HL-60/S4 treated with phorbol 12-myristate 13-acetate at 8.2 ng/mL for 4 days and 3 days (cell line): ENCODE data around the gene PLSCR3.

Experiments
- in situ Hi-C: fragments of 300-500 bp; cut with MboI; formaldehyde crosslinking; loops from 2 replicates; pipeline ENCODE4 v1.15.0; 2022; ENCODE audit warnings: low sequenced_read_pairs

The PLSCR3 gene

DNA sequence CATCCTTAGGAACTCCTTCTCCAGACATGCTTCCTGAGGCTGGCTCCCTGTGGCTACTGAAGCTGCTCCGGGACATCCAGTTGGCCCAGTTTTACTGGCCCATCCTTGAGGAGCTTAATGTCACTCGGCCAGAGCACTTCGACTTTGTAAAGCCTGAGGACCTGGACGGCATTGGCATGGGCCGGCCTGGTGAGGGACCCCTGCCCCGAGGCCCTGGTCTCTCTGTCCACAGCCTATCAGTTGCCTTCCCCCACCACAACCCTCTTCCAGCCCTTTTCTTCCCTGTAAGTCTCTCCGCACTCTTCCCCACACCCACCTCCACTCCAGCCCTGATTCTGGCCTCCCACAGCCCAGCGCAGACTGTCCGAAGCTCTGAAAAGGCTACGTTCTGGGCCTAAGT, 11.4 kb downstream of the PLSCR3 start:
- in situ Hi-C loops, result no loop called here

DNA sequence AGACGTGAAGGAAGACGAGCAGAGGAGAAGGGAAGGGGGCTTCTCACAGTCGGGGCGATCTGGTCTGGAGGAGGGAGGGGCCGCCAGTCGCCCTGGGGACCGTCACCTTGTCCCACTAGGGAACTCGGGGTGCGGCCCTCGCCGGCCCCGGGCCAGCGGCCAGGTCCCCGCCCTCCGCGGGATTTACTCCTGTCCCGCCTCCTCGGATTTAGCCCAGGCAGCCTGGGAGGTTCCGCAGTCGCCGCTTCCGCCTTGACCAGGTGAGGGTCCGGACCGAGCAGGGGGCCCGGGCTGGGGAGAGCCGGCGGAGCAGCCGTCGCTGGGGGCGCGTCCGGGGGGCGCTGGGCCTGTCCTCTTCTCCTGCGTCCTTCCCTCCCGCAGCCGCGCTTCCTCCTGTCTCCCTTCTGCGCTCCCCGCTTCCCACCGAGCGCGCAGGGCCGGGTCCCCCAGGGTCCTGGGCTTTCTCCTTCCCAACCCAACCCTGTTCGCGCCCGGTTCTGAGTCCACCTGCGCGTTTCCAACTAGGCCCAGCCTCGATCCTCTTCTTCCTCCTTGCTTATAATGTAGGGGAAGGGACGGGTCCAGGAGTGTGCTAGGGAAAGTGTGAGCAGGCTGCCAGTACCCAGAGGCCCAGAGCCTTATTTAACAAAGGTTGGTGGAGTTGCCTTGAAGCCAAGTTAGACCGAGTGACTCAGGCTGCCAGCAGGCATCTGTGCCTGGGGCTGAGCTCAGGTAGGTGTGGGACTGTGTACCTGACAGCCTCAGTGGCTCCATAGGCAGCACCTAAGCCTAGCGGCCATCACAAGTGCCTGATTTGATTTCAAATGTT, 13.3 kb downstream of the PLSCR3 start, which contains the start of gene TNK1:
TSS of gene TNK1 (plus strand) at position 235 of the 829 bp plus-strand sequence. CDS start 1,838 bp downstream, outside the sequence.
- in situ Hi-C loops, result no loop called here

DNA sequence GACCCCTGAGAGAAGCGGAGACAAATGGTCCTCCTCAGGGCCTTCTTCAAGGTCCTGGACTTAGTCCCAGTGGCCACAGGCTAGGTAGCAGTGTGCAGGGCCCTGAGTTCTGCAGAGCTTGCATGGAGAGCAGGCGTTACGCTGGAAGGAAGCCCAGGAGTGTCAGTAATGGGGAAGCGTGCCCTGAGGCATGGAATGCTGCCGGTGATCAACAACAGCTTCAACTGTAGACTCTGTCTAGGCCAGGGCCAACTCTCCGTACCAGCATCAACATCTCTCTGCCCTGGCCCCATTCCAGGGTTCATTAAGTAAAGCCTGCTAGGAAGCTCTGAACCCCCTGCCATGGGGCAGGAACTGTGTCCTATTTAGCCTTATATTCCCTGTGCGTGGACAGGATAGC, 14.0 kb downstream of the PLSCR3 start:
- in situ Hi-C loops, result no loop called here

GRCh38 chr17:7379134-7379533, 15.2 kb downstream of the PLSCR3 start:
- in situ Hi-C loops, result no loop called here

GRCh38 chr17:7374353-7374752, 20.0 kb downstream of the PLSCR3 start:
- in situ Hi-C loops, result loop anchor here (25.0 kb wide), 1 partner anchor 163 kb away; the partner anchor contains the start of gene TNFSF12

GRCh38 chr17:7370853-7371252, 23.5 kb downstream of the PLSCR3 start:
- in situ Hi-C loops, result loop anchor here (25.0 kb wide), 1 partner anchor 166 kb away; the partner anchor contains the start of gene TNFSF12

DNA sequence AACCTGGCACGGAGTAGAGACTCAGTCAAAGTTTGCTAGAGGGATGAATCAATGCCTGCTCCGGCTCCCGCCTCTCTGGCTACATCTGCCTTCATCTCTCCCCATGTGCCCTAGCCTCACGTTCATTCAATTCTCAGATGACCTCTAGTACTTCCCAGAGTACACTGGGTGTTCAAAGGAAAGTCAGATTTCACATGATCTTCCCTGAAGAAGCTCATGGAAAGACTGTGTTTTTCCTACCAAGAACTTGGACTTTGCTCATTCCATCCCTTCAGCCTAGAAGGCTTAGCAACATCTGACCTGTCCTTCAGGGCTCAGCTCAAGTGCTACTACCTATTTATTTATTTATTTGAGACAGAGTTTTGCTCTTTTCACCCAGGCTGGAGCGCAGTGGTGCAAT, 24.5 kb downstream of the PLSCR3 start:
- in situ Hi-C loops, result loop anchor here (25.0 kb wide), 1 partner anchor 167 kb away; the partner anchor contains the start of gene TNFSF12

GRCh38 chr17:7368599-7368994, 25.7 kb downstream of the PLSCR3 start:
- in situ Hi-C loops, result loop anchor here (25.0 kb wide), 1 partner anchor 169 kb away; the partner anchor contains the start of gene TNFSF12

GRCh38 chr17:7367918-7368598, 26.3 kb downstream of the PLSCR3 start:
- in situ Hi-C loops, result loop anchor here (25.0 kb wide), 1 partner anchor 169 kb away; the partner anchor contains the start of gene TNFSF12

GRCh38 chr17:7367083-7367482, 27.2 kb downstream of the PLSCR3 start:
- in situ Hi-C loops, result loop anchor here (25.0 kb wide), 1 partner anchor 170 kb away; the partner anchor contains the start of gene TNFSF12

GRCh38 chr17:7365963-7366362, 28.4 kb downstream of the PLSCR3 start:
- in situ Hi-C loops, result loop anchor here (25.0 kb wide), 1 partner anchor 171 kb away; the partner anchor contains the start of gene TNFSF12

- in situ Hi-C loops, result loop anchor here (25.0 kb wide), 1 partner anchor 174 kb away; the partner anchor contains the start of gene TNFSF12
Observed at GRCh38 chr17:7363311-7363710, 31.0 kb downstream of the PLSCR3 start.

- in situ Hi-C loops, result loop anchor here (25.0 kb wide), 1 partner anchor 175 kb away; the partner anchor contains the start of gene TNFSF12
Observed at GRCh38 chr17:7361906-7362305, 32.4 kb downstream of the PLSCR3 start.

- in situ Hi-C loops, result loop anchor here (25.0 kb wide), 1 partner anchor 180 kb away; the partner anchor contains the start of gene TNFSF12
Observed at GRCh38 chr17:7357381-7357780, 36.9 kb downstream of the PLSCR3 start.

- in situ Hi-C loops, result loop anchor here (25.0 kb wide), 1 partner anchor 181 kb away; the partner anchor contains the start of gene TNFSF12
Observed at GRCh38 chr17:7356756-7357155, 37.6 kb downstream of the PLSCR3 start.

- in situ Hi-C loops, result loop anchor here (25.0 kb wide), 1 partner anchor 181 kb away; the partner anchor contains the start of gene TNFSF12
Observed at GRCh38 chr17:7356072-7356549, 38.2 kb downstream of the PLSCR3 start.

DNA sequence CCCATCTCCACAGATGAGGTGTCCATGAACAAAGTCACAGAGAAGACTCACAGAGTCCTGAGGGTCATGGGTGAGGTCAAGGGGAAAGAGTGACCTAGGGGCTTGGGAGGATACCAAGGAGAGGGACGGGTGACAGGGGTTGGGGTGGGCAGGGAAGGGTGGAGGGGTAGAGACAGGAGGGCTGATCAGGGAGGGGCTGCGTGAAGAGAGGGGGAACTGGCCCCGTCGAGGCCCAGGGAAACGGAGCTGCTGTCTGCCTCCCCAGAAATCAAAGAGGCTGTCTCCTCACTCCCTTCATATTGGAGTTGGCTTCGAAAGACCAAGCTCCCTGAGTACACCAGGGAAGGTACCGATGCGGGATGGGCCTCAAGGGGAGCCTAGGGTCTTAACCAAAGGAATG, 38.8 kb downstream of the PLSCR3 start:
- in situ Hi-C loops, result loop anchor here (25.0 kb wide), 1 partner anchor 182 kb away; the partner anchor contains the start of gene TNFSF12

- in situ Hi-C loops, result loop anchor here (25.0 kb wide), 1 partner anchor 182 kb away; the partner anchor contains the start of gene TNFSF12
Observed at GRCh38 chr17:7355053-7355452, 39.3 kb downstream of the PLSCR3 start, which contains the start of gene TMEM95. TSS of gene TMEM95 (plus strand) at chr17:7355156. CDS start at chr17:7355205, 49 bp downstream.

- in situ Hi-C loops, result loop anchor here (25.0 kb wide), 1 partner anchor 183 kb away; the partner anchor contains the start of gene TNFSF12
Observed at GRCh38 chr17:7354262-7354843, 40.0 kb downstream of the PLSCR3 start.
